Bronchial epithelial cell (primary cell): ENCODE results near the gene ABCD1. TPM values are rescaled to one million over a fixed set of nuclear protein-coding genes. Genes with fewer than 3 reads are reported as not detected.

Source experiments
- DNase-seq: peaks from one replicate; pipeline ENCODE4 v3.0.0-alpha.2; 2010; ENCODE audit warnings: low read depth
- FAIRE-seq: peaks from 2 replicates; lab custom pipeline; 2011; peaks lifted over from hg19 to GRCh38; lab: Jason Lieb, UNC
- H3K27me3 ChIP-seq: 2 replicates; pipeline ENCODE4 v1.5.1; 2011; ENCODE audit warnings: low read length; ENCODE audit not compliant: control insufficient read depth, insufficient read depth
- H3K36me3 ChIP-seq: 2 replicates; pipeline ENCODE4 v1.5.1; 2011; ENCODE audit warnings: low read length; ENCODE audit not compliant: control insufficient read depth, insufficient read depth
- H3K4me3 ChIP-seq: 2 replicates; pipeline ENCODE4 v1.5.1; 2011; ENCODE audit warnings: mild to moderate bottlenecking, low read depth, low read length, control low read depth
- total RNA-seq: library from RNA; depleted of rRNA; stranded (reverse); fragments of >200 nt; gene quantifications from 2 replicates; pipeline ENCODE4 v1.2.1, GENCODE V29; 2014
- TF ChIP-seq, protein P1 (sequence below): IDR thresholded peaks from 2 replicates; pipeline ENCODE4 v1.5.1; 2011; ENCODE audit warnings: mild to moderate bottlenecking, moderate library complexity, low read length, control low read depth, inconsistent platforms; ENCODE audit not compliant: insufficient read depth, severe bottlenecking

The ABCD1 gene
- total RNA-seq, 1 donor from 2014 or later: 1.8 TPM

DNA sequence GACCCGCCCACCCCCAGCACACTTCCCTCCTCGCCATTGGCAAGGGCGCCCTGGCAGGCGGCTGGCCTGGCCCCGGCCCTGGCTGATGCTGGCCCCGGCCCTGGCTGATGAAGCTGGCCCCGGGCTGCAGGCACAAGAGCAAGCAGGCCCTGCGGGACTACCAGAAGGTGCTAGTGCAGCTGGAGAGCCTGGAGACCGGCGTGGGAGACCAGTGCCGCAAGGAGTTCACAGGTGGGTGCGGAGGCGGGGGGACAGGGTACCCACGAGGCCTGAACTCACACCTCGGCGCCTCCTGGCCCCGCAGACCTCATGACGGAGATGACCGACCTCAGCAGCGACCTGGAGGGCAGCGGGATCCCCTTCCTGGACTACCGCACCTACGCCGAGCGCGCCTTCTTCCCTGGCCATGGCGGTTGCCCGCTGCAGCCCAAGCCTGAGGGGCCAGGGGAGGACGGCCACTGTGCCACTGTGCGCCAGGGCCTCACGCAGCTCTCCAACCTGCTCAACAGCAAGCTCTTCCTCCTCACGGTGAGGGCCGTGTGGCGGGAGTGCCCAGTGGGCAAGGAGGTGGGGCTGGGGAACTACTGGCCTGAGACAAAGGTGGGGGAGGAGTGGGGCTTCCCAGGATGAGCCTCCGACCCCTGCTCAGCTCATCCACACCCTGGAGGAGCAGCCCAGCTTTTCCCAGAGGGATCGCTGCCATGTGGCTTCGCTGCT is 50.1 kb downstream of the ABCD1 start:
- FAIRE-seq: no peak
- TF ChIP-seq, protein P1, sequence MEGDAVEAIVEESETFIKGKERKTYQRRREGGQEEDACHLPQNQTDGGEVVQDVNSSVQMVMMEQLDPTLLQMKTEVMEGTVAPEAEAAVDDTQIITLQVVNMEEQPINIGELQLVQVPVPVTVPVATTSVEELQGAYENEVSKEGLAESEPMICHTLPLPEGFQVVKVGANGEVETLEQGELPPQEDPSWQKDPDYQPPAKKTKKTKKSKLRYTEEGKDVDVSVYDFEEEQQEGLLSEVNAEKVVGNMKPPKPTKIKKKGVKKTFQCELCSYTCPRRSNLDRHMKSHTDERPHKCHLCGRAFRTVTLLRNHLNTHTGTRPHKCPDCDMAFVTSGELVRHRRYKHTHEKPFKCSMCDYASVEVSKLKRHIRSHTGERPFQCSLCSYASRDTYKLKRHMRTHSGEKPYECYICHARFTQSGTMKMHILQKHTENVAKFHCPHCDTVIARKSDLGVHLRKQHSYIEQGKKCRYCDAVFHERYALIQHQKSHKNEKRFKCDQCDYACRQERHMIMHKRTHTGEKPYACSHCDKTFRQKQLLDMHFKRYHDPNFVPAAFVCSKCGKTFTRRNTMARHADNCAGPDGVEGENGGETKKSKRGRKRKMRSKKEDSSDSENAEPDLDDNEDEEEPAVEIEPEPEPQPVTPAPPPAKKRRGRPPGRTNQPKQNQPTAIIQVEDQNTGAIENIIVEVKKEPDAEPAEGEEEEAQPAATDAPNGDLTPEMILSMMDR: no peak

DNA sequence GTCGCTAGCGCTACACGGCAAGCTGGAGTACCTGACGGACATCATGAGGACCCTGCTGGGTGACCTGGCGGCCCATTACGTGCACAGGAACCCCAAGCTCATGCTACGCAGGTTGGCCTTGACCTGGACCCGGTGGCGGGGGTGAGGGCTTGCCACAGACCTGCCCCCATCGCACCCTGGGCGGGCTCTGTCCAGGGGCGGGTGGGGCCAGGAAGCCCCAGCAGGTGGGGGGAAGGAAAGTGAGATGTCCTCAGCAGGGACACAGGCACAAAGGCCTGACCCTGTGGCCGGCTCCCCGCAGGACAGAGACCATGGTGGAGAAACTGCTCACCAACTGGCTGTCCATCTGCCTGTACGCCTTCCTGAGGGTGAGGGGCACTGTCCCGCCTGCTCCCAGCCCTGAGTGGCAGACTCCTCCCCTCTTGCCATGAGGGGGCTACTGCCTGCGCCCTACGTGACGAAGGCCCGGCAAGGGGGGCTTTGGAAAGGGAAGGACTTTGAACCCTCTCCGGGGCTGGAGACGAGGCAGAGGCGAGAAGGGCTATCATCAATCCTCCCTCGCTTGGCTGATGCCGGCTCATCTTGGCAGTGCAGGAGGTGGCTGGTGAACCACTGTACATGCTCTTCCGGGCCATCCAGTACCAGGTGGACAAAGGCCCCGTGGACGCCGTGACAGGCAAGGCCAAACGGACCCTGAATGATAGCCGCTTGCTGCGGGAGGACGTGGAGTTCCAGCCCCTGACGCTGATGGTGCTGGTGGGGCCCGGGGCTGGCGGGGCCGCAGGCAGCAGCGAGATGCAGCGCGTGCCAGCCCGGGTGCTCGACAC is 50.9 kb downstream of the ABCD1 start:
- no peak overlapping the region for H3K4me3 ChIP-seq
- peaks cover 8% of the 10 kb centered on the region for H3K36me3 ChIP-seq
- no peaks in the 10 kb centered on the region for H3K27me3 ChIP-seq
- FAIRE-seq: no peak
- TF ChIP-seq, protein P1: no peak
- no peak for DNase-seq

More for the DNA sequence above, 50.1 kb downstream of the ABCD1 start:
- Histone ChIP-seq H3K4me3 (no peak overlapping the region), H3K27me3 (no peaks in the 10 kb centered on the region), H3K36me3 (peaks cover 8% of the 10 kb centered on the region)
- DNase-seq: no peak

DNA sequence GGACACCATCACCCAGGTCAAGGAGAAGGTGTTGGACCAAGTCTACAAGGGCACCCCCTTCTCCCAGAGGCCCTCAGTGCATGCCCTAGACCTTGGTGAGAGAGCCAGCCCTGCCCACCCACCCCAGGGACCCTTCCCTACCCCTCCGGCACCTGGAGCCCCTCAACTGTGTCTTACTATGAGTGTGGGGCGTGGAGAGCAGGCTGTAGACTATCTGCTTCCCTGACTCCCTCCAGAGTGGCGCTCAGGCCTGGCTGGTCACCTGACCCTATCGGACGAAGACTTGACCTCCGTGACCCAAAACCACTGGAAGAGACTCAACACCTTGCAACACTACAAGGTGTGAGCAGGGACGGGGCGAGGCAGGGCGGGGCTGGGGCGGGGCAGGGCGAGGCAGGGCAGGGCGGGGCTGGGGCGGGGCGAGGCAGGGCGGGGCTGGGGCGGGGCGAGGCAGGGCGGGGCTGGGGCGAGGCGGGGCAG is 51.5 kb downstream of the ABCD1 start:
- no peaks in the 10 kb centered on the region for H3K27me3 ChIP-seq
- peaks cover 5% of the 10 kb centered on the region for H3K36me3 ChIP-seq
- no peak overlapping the region for H3K4me3 ChIP-seq
- TF ChIP-seq, protein P1: no peak
- FAIRE-seq (no peak), DNase-seq (no peak)

DNA sequence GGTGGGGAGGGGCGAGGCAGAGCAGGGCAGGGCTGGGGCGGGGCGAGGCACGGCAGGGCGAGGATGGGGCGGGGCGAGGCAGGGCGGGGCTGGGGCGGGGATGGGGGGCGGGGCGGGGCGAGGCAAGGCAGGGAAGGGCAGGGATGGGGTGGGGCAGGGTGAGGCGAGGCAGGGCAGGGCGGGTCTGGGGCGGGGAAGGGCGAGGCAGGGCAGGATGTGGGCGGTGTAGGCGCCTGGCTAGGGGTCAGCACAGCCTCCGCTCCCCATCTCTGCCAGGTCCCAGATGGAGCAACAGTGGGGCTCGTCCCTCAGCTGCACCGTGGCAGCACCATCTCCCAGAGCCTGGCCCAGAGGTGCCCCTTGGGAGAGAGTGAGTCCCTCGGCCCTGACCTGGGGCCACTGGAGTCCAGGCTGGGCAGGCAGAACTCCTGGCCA is 52.0 kb downstream of the ABCD1 start:
- TF ChIP-seq, protein P1: no peak

GRCh38 chrX:153777261-153778090 is 52.8 kb downstream of the ABCD1 start:
- DNase-seq (no peak), FAIRE-seq (no peak)
- peaks cover 3% of the 10 kb centered on the region for H3K36me3 ChIP-seq
- TF ChIP-seq, protein P1: no peak
- H3K4me3 ChIP-seq: no peak overlapping the region
- no peaks in the 10 kb centered on the region for H3K27me3 ChIP-seq

More for the DNA sequence above, 52.0 kb downstream of the ABCD1 start:
- no peak for DNase-seq
- FAIRE-seq: no peak
- Histone ChIP-seq H3K27me3 (no peaks in the 10 kb centered on the region), H3K36me3 (peaks cover 5% of the 10 kb centered on the region), H3K4me3 (no peak overlapping the region)
